ENCODE results near the gene FHIT. TPM values are rescaled to one million over a fixed set of nuclear protein-coding genes. Genes with fewer than 3 reads are reported as not detected.

Gene FHIT
- total and polyA plus RNA-seq, 8 donors: 1.8 to 10.6 (median 7.1) TPM

- Histone ChIP-seq H3K4me1 (no peaks in the 10 kb centered on the region), H3K36me3 (peaks cover 0 to 5% (median 0%) of the 10 kb centered on the region in 4 donors), H3K4me3 (no peak overlapping the region), H3K9me3 (peaks cover 4 to 40% (median 13%) of the 10 kb centered on the region in 4 donors), H3K27me3 (no peaks in the 10 kb centered on the region), H3K27ac (no peak overlapping the region)
- WGBS, 5 donors: 43 to 97% (median 84%) methylated on average over 1 of the region's 1 CpG
- no peak for DNase-seq
- TF ChIP-seq POLR2A (IDR thresholded peaks at IDR 0.05) (no peak), POLR2AphosphoS5 (IDR thresholded peaks at IDR 0.05) (no peak), EP300 (IDR thresholded peaks at IDR 0.05) (no peak), CTCF (IDR thresholded peaks at IDR 0.05) (no peak)
- intact Hi-C loops (cut with DNase I; ENCODE audit: low total_unique reads): no loop called here
Measured at GRCh38 chr3:60973321-60973720, 277.9 kb downstream of the FHIT start.

- H3K4me3 ChIP-seq: no peak overlapping the region
- no peaks in the 10 kb centered on the region for H3K4me1 ChIP-seq
- intact Hi-C loops (cut with DNase I; ENCODE audit: low total_unique reads): no loop called here
- DNase-seq: no peak
- no peak overlapping the region for H3K27ac ChIP-seq
- no peak for TF ChIP-seq POLR2A (IDR thresholded peaks at IDR 0.05)
- no peak for TF ChIP-seq EP300 (IDR thresholded peaks at IDR 0.05)
- no peak for TF ChIP-seq CTCF (IDR thresholded peaks at IDR 0.05)
- TF ChIP-seq POLR2AphosphoS5 (IDR thresholded peaks at IDR 0.05): no peak
- peaks cover 0 to 4% (median 0%) of the 10 kb centered on the region in 4 donors for H3K36me3 ChIP-seq
- H3K9me3 ChIP-seq: peaks cover 4 to 40% (median 13%) of the 10 kb centered on the region in 4 donors
- H3K27me3 ChIP-seq: no peaks in the 10 kb centered on the region
Measured at GRCh38 chr3:60972599-60972998, 278.7 kb downstream of the FHIT start.

- no peak overlapping the region for H3K27ac ChIP-seq
- H3K4me1 ChIP-seq: no peaks in the 10 kb centered on the region
- H3K36me3 ChIP-seq: no peaks in the 10 kb centered on the region
- H3K27me3 ChIP-seq: no peaks in the 10 kb centered on the region
- DNase-seq: no peak
- TF ChIP-seq POLR2AphosphoS5 (IDR thresholded peaks at IDR 0.05): no peak
- no peak for TF ChIP-seq EP300 (IDR thresholded peaks at IDR 0.05)
- no peak for TF ChIP-seq POLR2A (IDR thresholded peaks at IDR 0.05)
- TF ChIP-seq CTCF (IDR thresholded peaks at IDR 0.05): no peak
- no peak overlapping the region for H3K4me3 ChIP-seq
- WGBS, 5 donors: 89 to 95% (median 94%) methylated on average over 4 of the region's 4 CpGs
- peaks cover 4 to 45% (median 16%) of the 10 kb centered on the region in 4 donors for H3K9me3 ChIP-seq
- intact Hi-C loops (cut with DNase I; ENCODE audit: low total_unique reads): no loop called here
Measured at GRCh38 chr3:60970850-60971249, 280.4 kb downstream of the FHIT start.

GRCh38 chr3:60967141-60967540, 284.1 kb downstream of the FHIT start:
- 30 to 50% (median 40%) methylated on average over 1 of the region's 1 CpG for WGBS, 5 donors
- intact Hi-C loops (cut with DNase I; ENCODE audit: low total_unique reads): no loop called here
- Histone ChIP-seq H3K27ac (no peak overlapping the region), H3K27me3 (no peaks in the 10 kb centered on the region), H3K36me3 (no peaks in the 10 kb centered on the region), H3K4me1 (no peaks in the 10 kb centered on the region), H3K4me3 (no peak overlapping the region), H3K9me3 (peaks cover 0 to 43% (median 15%) of the 10 kb centered on the region in 4 donors)
- TF ChIP-seq CTCF (IDR thresholded peaks at IDR 0.05) (no peak), POLR2A (IDR thresholded peaks at IDR 0.05) (no peak), EP300 (IDR thresholded peaks at IDR 0.05) (no peak), POLR2AphosphoS5 (IDR thresholded peaks at IDR 0.05) (no peak)
- no peak for DNase-seq
